Choroid plexus epithelial cell (primary cell): ENCODE measurements around the gene P2RY6.

Experiments
- DNase-seq: peaks from one replicate; pipeline ENCODE4 v3.0.0-alpha.2; 2010; ENCODE audit warnings: low read depth
- H3K4me3 ChIP-seq: 2 replicates; pipeline ENCODE4 v1.5.1; 2011; ENCODE audit warnings: low read depth, mild to moderate bottlenecking, control low read depth, low read length, moderate library complexity
- CTCF ChIP-seq: conservative IDR thresholded peaks from 2 replicates; pipeline ENCODE4 v1.5.1; 2011; ENCODE audit warnings: low read depth, mild to moderate bottlenecking, control low read depth, inconsistent platforms, low read length, moderate library complexity

Gene P2RY6

GRCh38 chr11:73333640-73334383 lies 61.7 kb downstream of the P2RY6 start:
- H3K4me3 ChIP-seq = no peak overlapping the region
- DNase-seq = no peak
- no peak for TF ChIP-seq CTCF

GRCh38 chr11:73334384-73335203 lies 62.5 kb downstream of the P2RY6 start:
- TF ChIP-seq CTCF = no peak
- DNase-seq = peak; percentile 95
- H3K4me3 ChIP-seq = peak overlapping the region; percentile 13

GRCh38 chr11:73335204-73335923 lies 63.2 kb downstream of the P2RY6 start:
- H3K4me3 ChIP-seq = no peak overlapping the region
- peak; percentile 98 for TF ChIP-seq CTCF
- DNase-seq = peak; percentile 85

GRCh38 chr11:73337846-73338245 lies 65.7 kb downstream of the P2RY6 start:
- TF ChIP-seq CTCF = no peak

GRCh38 chr11:73338279-73338678 lies 66.1 kb downstream of the P2RY6 start:
- DNase-seq = no peak
- no peak for TF ChIP-seq CTCF
- no peak overlapping the region for H3K4me3 ChIP-seq

More at GRCh38 chr11:73337846-73338245, 65.7 kb downstream of the P2RY6 start:
- no peak overlapping the region for H3K4me3 ChIP-seq
- DNase-seq = no peak

GRCh38 chr11:73340164-73340563 lies 68.0 kb downstream of the P2RY6 start:
- DNase-seq = no peak
- TF ChIP-seq CTCF = no peak
- H3K4me3 ChIP-seq = no peak overlapping the region
